MM.1S (cell line): Measurements from ENCODE around the gene PHKA2.
A peak's percentile ranks its signal among the peaks of the same experiment; 100 is the strongest.

Experiments
- DNase-seq: peaks from one replicate; pipeline ENCODE4 v3.0.0-alpha.2; 2015
- H2AFZ ChIP-seq: fragments of 300-600 bp; sonication (generic); 2 replicates; pipeline ENCODE4 v1.6.0; 2016; ENCODE audit warnings: antibody characterized with exemption, low read length
- H3F3A ChIP-seq: fragments of 300-600 bp; sonication (generic); 2 replicates; pipeline ENCODE4 v1.6.1; 2016; ENCODE audit warnings: mild to moderate bottlenecking, antibody characterized with exemption, low read length, moderate library complexity, mixed read lengths; ENCODE audit not compliant: insufficient read depth
- H3K27ac ChIP-seq: fragments of 300-600 bp; sonication (generic); 2 replicates; pipeline ENCODE4 v1.5.1; 2016; ENCODE audit warnings: mild to moderate bottlenecking, low read length
- H3K27me3 ChIP-seq: fragments of 300-600 bp; sonication (generic); replicated peaks from 2 replicates; pipeline ENCODE4 v1.6.0; 2016; ENCODE audit warnings: low read length; ENCODE audit not compliant: insufficient read depth
- H3K36me3 ChIP-seq: fragments of 300-600 bp; sonication (generic); replicated peaks from 2 replicates; pipeline ENCODE4 v1.6.1; 2016; ENCODE audit warnings: mild to moderate bottlenecking, low read length, mixed read lengths; ENCODE audit not compliant: insufficient read depth
- H3K4me1 ChIP-seq: fragments of 300-600 bp; sonication (generic); 2 replicates; pipeline ENCODE4 v1.6.1; 2016; ENCODE audit warnings: low read length, mixed read lengths
- H3K4me2 ChIP-seq: fragments of 300-600 bp; sonication (generic); 2 replicates; pipeline ENCODE4 v1.6.0; 2016; ENCODE audit warnings: low read depth, low read length
- H3K4me3 ChIP-seq: fragments of 300-600 bp; sonication (generic); 2 replicates; pipeline ENCODE4 v1.5.1; 2016; ENCODE audit warnings: low read length, mixed read lengths
- H3K79me2 ChIP-seq: fragments of 300-600 bp; sonication (generic); 2 replicates; pipeline ENCODE4 v1.6.1; 2016; ENCODE audit warnings: mixed run types, low read length, mixed read lengths
- H3K9ac ChIP-seq: fragments of 300-600 bp; sonication (generic); 2 replicates; pipeline ENCODE4 v1.6.1; 2016; ENCODE audit warnings: low read length, mixed read lengths
- H3K9me2 ChIP-seq: fragments of 300-600 bp; sonication (generic); replicated peaks from 2 replicates; pipeline ENCODE4 v1.6.1; 2016; ENCODE audit warnings: mild to moderate bottlenecking, low read length, mixed read lengths; ENCODE audit not compliant: insufficient read depth
- H3K9me3 ChIP-seq: fragments of 300-600 bp; sonication (generic); replicated peaks from 2 replicates; pipeline ENCODE4 v1.6.1; 2016; ENCODE audit warnings: mild to moderate bottlenecking, low read length, mixed read lengths; ENCODE audit not compliant: insufficient read depth
- H4K20me1 ChIP-seq: fragments of 300-600 bp; sonication (generic); 2 replicates; pipeline ENCODE4 v1.6.1; 2016; ENCODE audit warnings: mild to moderate bottlenecking, low read length, moderate library complexity, mixed read lengths; ENCODE audit not compliant: insufficient read depth
- EZH2 ChIP-seq: fragments of 300-600 bp; sonication (generic); optimal IDR thresholded peaks from 2 replicates; pipeline ENCODE3; 2017; ENCODE audit warnings: low read depth, mild to moderate bottlenecking, antibody characterized with exemption, low read length, mixed read lengths
- EZH2phosphoT487 ChIP-seq: fragments of 300-600 bp; sonication (generic); IDR thresholded peaks from 2 replicates; pipeline ENCODE4 v1.6.1; 2018; ENCODE audit warnings: antibody characterized with exemption, low read length
- TF ChIP-seq, protein P1 (sequence below): fragments of 300-600 bp; sonication (generic); IDR thresholded peaks from 2 replicates; pipeline ENCODE4 v1.5.1; 2016; ENCODE audit warnings: antibody characterized with exemption, low read length, mixed read lengths

Gene PHKA2, protein sequence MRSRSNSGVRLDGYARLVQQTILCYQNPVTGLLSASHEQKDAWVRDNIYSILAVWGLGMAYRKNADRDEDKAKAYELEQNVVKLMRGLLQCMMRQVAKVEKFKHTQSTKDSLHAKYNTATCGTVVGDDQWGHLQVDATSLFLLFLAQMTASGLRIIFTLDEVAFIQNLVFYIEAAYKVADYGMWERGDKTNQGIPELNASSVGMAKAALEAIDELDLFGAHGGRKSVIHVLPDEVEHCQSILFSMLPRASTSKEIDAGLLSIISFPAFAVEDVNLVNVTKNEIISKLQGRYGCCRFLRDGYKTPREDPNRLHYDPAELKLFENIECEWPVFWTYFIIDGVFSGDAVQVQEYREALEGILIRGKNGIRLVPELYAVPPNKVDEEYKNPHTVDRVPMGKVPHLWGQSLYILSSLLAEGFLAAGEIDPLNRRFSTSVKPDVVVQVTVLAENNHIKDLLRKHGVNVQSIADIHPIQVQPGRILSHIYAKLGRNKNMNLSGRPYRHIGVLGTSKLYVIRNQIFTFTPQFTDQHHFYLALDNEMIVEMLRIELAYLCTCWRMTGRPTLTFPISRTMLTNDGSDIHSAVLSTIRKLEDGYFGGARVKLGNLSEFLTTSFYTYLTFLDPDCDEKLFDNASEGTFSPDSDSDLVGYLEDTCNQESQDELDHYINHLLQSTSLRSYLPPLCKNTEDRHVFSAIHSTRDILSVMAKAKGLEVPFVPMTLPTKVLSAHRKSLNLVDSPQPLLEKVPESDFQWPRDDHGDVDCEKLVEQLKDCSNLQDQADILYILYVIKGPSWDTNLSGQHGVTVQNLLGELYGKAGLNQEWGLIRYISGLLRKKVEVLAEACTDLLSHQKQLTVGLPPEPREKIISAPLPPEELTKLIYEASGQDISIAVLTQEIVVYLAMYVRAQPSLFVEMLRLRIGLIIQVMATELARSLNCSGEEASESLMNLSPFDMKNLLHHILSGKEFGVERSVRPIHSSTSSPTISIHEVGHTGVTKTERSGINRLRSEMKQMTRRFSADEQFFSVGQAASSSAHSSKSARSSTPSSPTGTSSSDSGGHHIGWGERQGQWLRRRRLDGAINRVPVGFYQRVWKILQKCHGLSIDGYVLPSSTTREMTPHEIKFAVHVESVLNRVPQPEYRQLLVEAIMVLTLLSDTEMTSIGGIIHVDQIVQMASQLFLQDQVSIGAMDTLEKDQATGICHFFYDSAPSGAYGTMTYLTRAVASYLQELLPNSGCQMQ

DNA sequence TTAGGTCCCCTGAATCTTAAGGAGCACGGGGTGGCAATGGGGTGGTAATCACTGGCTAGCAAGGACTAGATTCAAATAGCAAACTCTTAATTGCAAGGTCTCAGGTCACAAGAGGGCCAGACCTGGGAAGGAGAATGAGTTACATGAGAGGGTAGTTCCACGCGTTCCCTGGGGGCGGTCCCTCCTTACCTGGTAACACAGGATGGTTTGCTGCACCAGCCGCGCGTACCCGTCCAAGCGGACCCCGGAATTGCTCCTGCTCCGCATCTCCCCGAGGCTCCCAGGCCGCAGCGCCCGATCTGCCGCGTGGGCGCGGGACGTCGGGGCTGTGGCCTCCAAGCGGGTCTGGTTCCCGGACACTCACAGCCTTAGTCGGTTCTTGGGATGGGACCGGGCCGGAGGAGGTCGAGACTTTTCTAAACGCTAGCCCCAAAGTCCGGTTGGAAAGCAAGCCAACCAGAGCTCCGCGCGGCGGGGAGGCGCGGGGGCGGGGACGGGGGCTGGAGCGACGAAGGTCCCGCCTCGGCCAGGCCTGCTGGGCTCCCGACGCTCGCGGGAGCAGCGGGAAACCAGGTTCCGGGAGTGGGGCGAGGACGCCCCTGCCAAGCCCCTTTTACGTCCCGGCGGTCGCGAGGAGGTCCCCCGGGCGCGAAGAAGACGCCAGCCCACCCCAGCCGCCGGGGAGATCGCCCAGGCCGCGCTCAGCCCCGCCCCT lies at the start of gene PHKA2:
PHKA2 (minus strand) TSS at position 449 of the 715 bp plus-strand sequence; CDS start at position 267, 182 bp downstream.
- H4K20me1 ChIP-seq, result no peaks in the 10 kb centered on the region
- H2AFZ ChIP-seq, result peak within 1 kb of the TSS; percentile 66
- no peaks in the 10 kb centered on the region for H3K9me3 ChIP-seq
- peak within 1 kb of the TSS; percentile 77 for H3K4me2 ChIP-seq
- TF ChIP-seq, protein P1, sequence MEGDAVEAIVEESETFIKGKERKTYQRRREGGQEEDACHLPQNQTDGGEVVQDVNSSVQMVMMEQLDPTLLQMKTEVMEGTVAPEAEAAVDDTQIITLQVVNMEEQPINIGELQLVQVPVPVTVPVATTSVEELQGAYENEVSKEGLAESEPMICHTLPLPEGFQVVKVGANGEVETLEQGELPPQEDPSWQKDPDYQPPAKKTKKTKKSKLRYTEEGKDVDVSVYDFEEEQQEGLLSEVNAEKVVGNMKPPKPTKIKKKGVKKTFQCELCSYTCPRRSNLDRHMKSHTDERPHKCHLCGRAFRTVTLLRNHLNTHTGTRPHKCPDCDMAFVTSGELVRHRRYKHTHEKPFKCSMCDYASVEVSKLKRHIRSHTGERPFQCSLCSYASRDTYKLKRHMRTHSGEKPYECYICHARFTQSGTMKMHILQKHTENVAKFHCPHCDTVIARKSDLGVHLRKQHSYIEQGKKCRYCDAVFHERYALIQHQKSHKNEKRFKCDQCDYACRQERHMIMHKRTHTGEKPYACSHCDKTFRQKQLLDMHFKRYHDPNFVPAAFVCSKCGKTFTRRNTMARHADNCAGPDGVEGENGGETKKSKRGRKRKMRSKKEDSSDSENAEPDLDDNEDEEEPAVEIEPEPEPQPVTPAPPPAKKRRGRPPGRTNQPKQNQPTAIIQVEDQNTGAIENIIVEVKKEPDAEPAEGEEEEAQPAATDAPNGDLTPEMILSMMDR, result no peak
- TF ChIP-seq EZH2, result no peak
- TF ChIP-seq EZH2phosphoT487, result no peak
- H3F3A ChIP-seq, result no peaks in the 10 kb centered on the region
- DNase-seq, result peak; percentile 43
- H3K9ac ChIP-seq, result peak within 1 kb of the TSS; percentile 81
- H3K9me2 ChIP-seq, result no peaks in the 10 kb centered on the region
- no peaks in the 10 kb centered on the region for H3K36me3 ChIP-seq
- H3K79me2 ChIP-seq, result peaks cover 22% of the 10 kb centered on the region
- H3K27me3 ChIP-seq, result no peaks in the 10 kb centered on the region
- peak within 1 kb of the TSS; percentile 82 for H3K4me3 ChIP-seq
- H3K4me1 ChIP-seq, result no peaks in the 10 kb centered on the region
- peak within 1 kb of the TSS; percentile 77; the same call in 1 of the 2 replicates for H3K27ac ChIP-seq

DNA sequence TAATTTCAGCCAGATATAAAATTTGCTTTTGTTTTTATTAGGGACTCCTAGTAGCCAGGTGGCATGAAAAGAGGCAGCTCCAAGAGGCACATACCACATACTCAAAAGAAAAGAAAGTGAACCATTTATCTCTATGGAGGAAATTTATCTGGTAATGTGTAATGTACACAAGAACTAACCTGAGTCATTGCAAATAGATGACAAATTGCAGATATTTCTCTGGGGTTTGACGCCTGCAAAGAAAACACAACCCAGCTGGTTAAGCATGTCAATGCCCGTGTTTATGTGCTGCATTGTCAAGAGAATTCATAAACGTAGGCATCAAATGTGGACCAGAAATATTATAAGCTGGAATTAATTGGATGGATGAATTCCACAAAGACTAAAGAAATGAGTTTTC lies 46.9 kb upstream of the PHKA2 start:
- Histone ChIP-seq H3F3A (no peaks in the 10 kb centered on the region), H3K79me2 (no peaks in the 10 kb centered on the region), H2AFZ (no peak overlapping the region), H3K4me2 (no peak overlapping the region), H3K36me3 (no peaks in the 10 kb centered on the region), H3K4me3 (no peak overlapping the region), H3K4me1 (no peaks in the 10 kb centered on the region), H3K9me3 (no peaks in the 10 kb centered on the region), H3K9me2 (no peaks in the 10 kb centered on the region), H3K27ac (no peak overlapping the region), H3K27me3 (no peaks in the 10 kb centered on the region), H3K9ac (no peak overlapping the region), H4K20me1 (no peaks in the 10 kb centered on the region)
- no peak for DNase-seq
- TF ChIP-seq, protein P1, result no peak
- TF ChIP-seq EZH2 (no peak), EZH2phosphoT487 (no peak)

DNA sequence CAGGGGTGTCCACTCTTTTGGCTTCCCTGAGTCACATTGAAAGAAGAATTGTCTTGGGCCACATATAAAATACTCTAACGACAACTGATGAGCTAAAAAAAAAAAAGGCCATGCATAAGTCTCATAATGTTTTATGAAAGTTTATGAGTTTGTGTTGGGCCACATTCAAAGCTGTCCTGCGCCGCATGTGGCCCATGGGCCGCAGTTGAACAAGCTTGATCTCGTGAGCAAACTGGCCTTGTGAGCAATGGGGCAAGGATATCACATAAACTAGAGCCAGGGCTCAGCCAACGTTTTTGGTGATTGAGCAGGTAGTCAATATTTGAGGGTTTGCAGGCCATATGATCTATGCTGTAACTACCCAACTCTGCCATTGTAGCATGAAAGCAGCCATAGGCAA lies 44.6 kb upstream of the PHKA2 start:
- no peaks in the 10 kb centered on the region for H3F3A ChIP-seq
- no peaks in the 10 kb centered on the region for H3K27me3 ChIP-seq
- H3K4me2 ChIP-seq, result no peak overlapping the region
- TF ChIP-seq EZH2phosphoT487 (no peak), EZH2 (no peak)
- TF ChIP-seq, protein P1, result no peak
- no peak overlapping the region for H3K4me3 ChIP-seq
- no peaks in the 10 kb centered on the region for H3K4me1 ChIP-seq
- H4K20me1 ChIP-seq, result no peaks in the 10 kb centered on the region
- H3K9me3 ChIP-seq, result no peaks in the 10 kb centered on the region
- no peak overlapping the region for H3K27ac ChIP-seq
- DNase-seq, result no peak
- no peak overlapping the region for H3K9ac ChIP-seq
- no peak overlapping the region for H2AFZ ChIP-seq
- no peaks in the 10 kb centered on the region for H3K79me2 ChIP-seq
- H3K9me2 ChIP-seq, result no peaks in the 10 kb centered on the region
- no peaks in the 10 kb centered on the region for H3K36me3 ChIP-seq
